SK-N-SH (cell line): Measurements from ENCODE around the gene PRKN. TPM values are rescaled to one million over a fixed set of nuclear protein-coding genes. Genes with fewer than 3 reads are reported as not detected.

Experiments used
- CTCF ChIA-PET: fragments of 300-600, 350-600 bp; formaldehyde crosslinking; extraction: SDS; loops from one replicate; lab custom pipeline; 2021; lab: Yijun Ruan, JAX
- POLR2A ChIA-PET: fragments of 350-600 bp; sonication (Branson Sonifier 250); formaldehyde crosslinking; extraction: SDS; loops from one replicate; lab custom pipeline; 2020; ENCODE audit warnings: antibody characterized with exemption, inconsistent platforms; lab: Yijun Ruan, JAX
- DNase-seq: peaks from one replicate; pipeline ENCODE4 v3.0.0; 2012
- H2AFZ ChIP-seq: fragments of 200-600 bp; sonication (generic); 2 replicates; pipeline ENCODE4 v1.8.1; 2016; ENCODE audit warnings: antibody characterized with exemption, mild to moderate bottlenecking, low read depth
- H3F3A ChIP-seq: fragments of 200-600 bp; sonication (generic); replicated peaks from 2 replicates; pipeline ENCODE3; 2016; ENCODE audit warnings: antibody characterized with exemption, mild to moderate bottlenecking; ENCODE audit not compliant: insufficient read depth
- H3K27ac ChIP-seq, 2 experiments: fragments of 200-500 bp in 1 of 2; fragments of 200-600 bp in 1 of 2; sonication (Bioruptor generic) in 1 of 2; sonication (generic), shearing (Covaris generic) in 1 of 2; 2 replicates each; pipeline versions ENCODE4 v1.5.1 to v1.6.1; 2014 to 2016; ENCODE audit warnings: low read depth in 2 of 2, inconsistent platforms in 1 of 2, low read length in 1 of 2, mild to moderate bottlenecking in 1 of 2, mixed read lengths in 1 of 2
- H3K27me3 ChIP-seq: fragments of 200-600 bp; sonication (generic), shearing (Covaris generic); 2 replicates; pipeline ENCODE4 v1.6.1; 2016; ENCODE audit warnings: mixed run types; ENCODE audit not compliant: insufficient read depth
- H3K36me3 ChIP-seq, 2 experiments: fragments of 200-500 bp in 1 of 2; fragments of 200-600 bp in 1 of 2; sonication (Bioruptor generic) in 1 of 2; sonication (generic) in 1 of 2; replicated peaks in 1 of 2; 2 replicates each; pipeline versions ENCODE3 to v1.5.1; 2014 to 2016; ENCODE audit warnings: low read length in 1 of 2, mild to moderate bottlenecking in 1 of 2; ENCODE audit not compliant: insufficient read depth in 2 of 2, control insufficient read depth in 1 of 2
- H3K4me1 ChIP-seq, 2 experiments: fragments of 200-500 bp in 1 of 2; fragments of 200-600 bp in 1 of 2; sonication (Bioruptor generic) in 1 of 2; sonication (generic), shearing (Covaris generic) in 1 of 2; 2 replicates each; pipeline versions ENCODE4 v1.5.1 to v1.6.1; 2014 to 2016; ENCODE audit warnings: low read depth in 1 of 2, low read length in 1 of 2, mixed run types in 1 of 2; ENCODE audit not compliant: insufficient read depth in 2 of 2, control insufficient read depth in 1 of 2
- H3K4me2 ChIP-seq: fragments of 200-600 bp; sonication (generic), shearing (Covaris generic); 2 replicates; pipeline ENCODE4 v1.6.1; 2017; ENCODE audit warnings: mixed run types
- H3K4me3 ChIP-seq, 2 experiments: fragments of 200-500 bp in 1 of 2; fragments of 200-600 bp in 1 of 2; sonication (Bioruptor generic) in 1 of 2; sonication (generic), shearing (Covaris generic) in 1 of 2; 2 replicates each; pipeline versions ENCODE4 v1.5.1 to v1.8.1; 2014 to 2016; ENCODE audit warnings: low read depth in 2 of 2, inconsistent platforms in 1 of 2, low read length in 1 of 2, mild to moderate bottlenecking in 1 of 2, mixed read lengths in 1 of 2, moderate library complexity in 1 of 2
- H3K79me2 ChIP-seq: fragments of 200-600 bp; sonication (generic); 2 replicates; pipeline ENCODE4 v1.8.1; 2017; ENCODE audit warnings: mild to moderate bottlenecking; ENCODE audit not compliant: insufficient read depth
- H3K9ac ChIP-seq: fragments of 200-600 bp; sonication (generic); 2 replicates; pipeline ENCODE4 v1.6.1; 2017; ENCODE audit warnings: mixed run types
- H3K9me2 ChIP-seq: fragments of 200-600 bp; sonication (generic); 2 replicates; pipeline ENCODE4 v1.6.1; 2017; ENCODE audit warnings: mixed run types
- H3K9me3 ChIP-seq: fragments of 200-600 bp; sonication (generic); 2 replicates; pipeline ENCODE4 v1.6.1; 2017; ENCODE audit warnings: mixed run types, mild to moderate bottlenecking, moderate library complexity
- H4K20me1 ChIP-seq: fragments of 200-600 bp; sonication (generic); 2 replicates; pipeline ENCODE4 v1.6.1; 2017; ENCODE audit warnings: mild to moderate bottlenecking, mixed run types; ENCODE audit not compliant: insufficient read depth
- CTCF ChIP-seq: fragments of 200-600 bp; sonication (generic); IDR thresholded peaks from 2 replicates; pipeline ENCODE4 v1.6.1; 2017; ENCODE audit warnings: antibody characterized with exemption, mild to moderate bottlenecking, moderate library complexity
- ELF1 ChIP-seq: IDR thresholded peaks from 2 replicates; pipeline ENCODE4 v1.4.0; 2012
- EP300 ChIP-seq, 2 experiments: IDR thresholded peaks; 2 replicates each; pipeline versions ENCODE4 v1.4.0 to v1.6.1; 2012; ENCODE audit warnings: borderline replicate concordance in 1 of 2, low read depth in 1 of 2, low read length in 1 of 2
- FOSL2 ChIP-seq: IDR thresholded peaks from 2 replicates; pipeline ENCODE4 v1.4.0; 2012; ENCODE audit warnings: low read depth, mild to moderate bottlenecking, moderate library complexity, borderline replicate concordance
- FOXJ3 ChIP-seq: sonication (generic); formaldehyde crosslinking; IDR thresholded peaks from 2 replicates; pipeline ENCODE4 v1.5.1; 2020; ENCODE audit warnings: mild to moderate bottlenecking, missing genetic modification reagents
- IRF3 ChIP-seq: fragments of 150-350 bp; IDR thresholded peaks from 2 replicates; pipeline ENCODE4 v1.6.1; 2016; ENCODE audit warnings: mild to moderate bottlenecking, low read depth, low read length
- JUND ChIP-seq: IDR thresholded peaks from 2 replicates; pipeline ENCODE4 v1.4.0; 2012
- MAX ChIP-seq: IDR thresholded peaks from 2 replicates; pipeline ENCODE4 v1.4.0; 2012; ENCODE audit warnings: low read depth
- MEF2A ChIP-seq: IDR thresholded peaks from 2 replicates; pipeline ENCODE4 v1.4.0; 2012; ENCODE audit warnings: low read depth, borderline replicate concordance
- NRF1 ChIP-seq: IDR thresholded peaks from 2 replicates; pipeline ENCODE4 v1.6.1; 2012; ENCODE audit warnings: low read depth, mild to moderate bottlenecking, low read length
- PBX3 ChIP-seq: IDR thresholded peaks from 2 replicates; pipeline ENCODE4; 2012
- POLR2AphosphoS5 ChIP-seq: IDR thresholded peaks from 2 replicates; pipeline ENCODE4 v1.6.1; 2012; ENCODE audit warnings: low read depth, low read length
- RAD21 ChIP-seq: IDR thresholded peaks from 2 replicates; pipeline ENCODE4 v1.6.1; 2012; ENCODE audit warnings: mild to moderate bottlenecking, low read length
- RCOR1 ChIP-seq: fragments of 150-350 bp; IDR thresholded peaks from 2 replicates; pipeline ENCODE4 v1.6.1; 2017; ENCODE audit warnings: antibody characterized with exemption, low read length
- REST ChIP-seq: IDR thresholded peaks from 2 replicates; pipeline ENCODE4 v1.6.1; 2012; ENCODE audit warnings: mild to moderate bottlenecking, low read depth, low read length, moderate library complexity
- RFX5 ChIP-seq: IDR thresholded peaks from 2 replicates; pipeline ENCODE4 v1.6.1; 2012; ENCODE audit warnings: mild to moderate bottlenecking, improper control_type of control experiment, low read length
- RXRA ChIP-seq: IDR thresholded peaks from 2 replicates; pipeline ENCODE4 v1.4.0; 2012; ENCODE audit warnings: low read depth, mild to moderate bottlenecking, borderline replicate concordance
- SIN3A ChIP-seq: IDR thresholded peaks from 2 replicates; pipeline ENCODE4 v1.6.1; 2012; ENCODE audit warnings: low read depth, mild to moderate bottlenecking, low read length, moderate library complexity, borderline replicate concordance
- TCF12 ChIP-seq: IDR thresholded peaks from 2 replicates; pipeline ENCODE4 v1.4.0; 2012
- USF1 ChIP-seq: IDR thresholded peaks from 2 replicates; pipeline ENCODE4 v1.4.0; 2012; ENCODE audit warnings: low read depth, borderline replicate concordance
- WGBS: methylation state at CpG from one replicate; pipeline ENCODE4 v1.1.6; 2017; ENCODE audit warnings: low lambda C conversion rate; 5-methylcytosine and 5-hydroxymethylcytosine counted together
- polyA plus RNA-seq, 3 experiments: library from polyadenylated mRNA; depleted of rRNA; stranded (reverse); fragments of >200 nt; gene quantifications; 2 replicates each; pipeline ENCODE4 v1.2.3, GENCODE V29; 2012

The PRKN gene
- polyA plus RNA-seq, 1 of the 3 experiments (the other 2 are of a cell fraction) = 0.76 TPM

- no peaks in the 10 kb centered on the region for H3K27me3 ChIP-seq
- no peak overlapping the region for H2AFZ ChIP-seq
- H4K20me1 ChIP-seq = no peaks in the 10 kb centered on the region
- no peaks in the 10 kb centered on the region for H3K4me1 ChIP-seq
- no peak overlapping the region for H3K9ac ChIP-seq
- H3K4me3 ChIP-seq = no peak overlapping the region
- H3K79me2 ChIP-seq = no peaks in the 10 kb centered on the region
- no peak overlapping the region for H3K4me2 ChIP-seq
- CTCF ChIA-PET = interaction anchor here (1.5 kb wide), 1 partner anchor 17 kb away, joined by 3 read pairs; no protein-coding TSS in a partner anchor
- WGBS = 39% methylated on average over 5 of the region's 5 CpGs
- H3K36me3 ChIP-seq = no peaks in the 10 kb centered on the region
- DNase-seq = no peak
- no peaks in the 10 kb centered on the region for H3K9me3 ChIP-seq
- H3F3A ChIP-seq = no peaks in the 10 kb centered on the region
- no peak overlapping the region for H3K27ac ChIP-seq
- TF ChIP-seq REST (no peak), RCOR1 (no peak), NRF1 (no peak), MAX (no peak), JUND (no peak), RFX5 (no peak), ELF1 (no peak), TCF12 (no peak), USF1 (no peak), MEF2A (no peak)
- POLR2A ChIA-PET = no interaction called here
- H3K9me2 ChIP-seq = no peaks in the 10 kb centered on the region
Measured at GRCh38 chr6:162203287-162203686, 524.3 kb downstream of the PRKN start.

- CTCF ChIA-PET = no interaction called here
- TF ChIP-seq FOSL2 (no peak), RAD21 (no peak), IRF3 (no peak), EP300 (IDR thresholded peaks at IDR 0.05; ENCODE audit: borderline replicate concordance in 1 of 2, low read depth in 1 of 2, low read length in 1 of 2) (no peak), SIN3A (no peak), FOXJ3 (CRISPR knock-in tag) (no peak), POLR2AphosphoS5 (no peak), MEF2A (no peak), CTCF (no peak), RXRA (no peak), PBX3 (no peak), JUND (no peak)
Measured at GRCh38 chr6:162200945-162201690, 526.4 kb downstream of the PRKN start.

More at GRCh38 chr6:162200945-162201690, 526.4 kb downstream of the PRKN start:
- no peak overlapping the region for H3K4me3 ChIP-seq
- no peaks in the 10 kb centered on the region for H3K9me3 ChIP-seq
- no peaks in the 10 kb centered on the region for H3K79me2 ChIP-seq
- no peaks in the 10 kb centered on the region for H3K27me3 ChIP-seq
- no peak overlapping the region for H2AFZ ChIP-seq
- H3K9ac ChIP-seq = no peak overlapping the region
- no peak overlapping the region for H3K4me2 ChIP-seq
- H3K27ac ChIP-seq = no peak overlapping the region
- H4K20me1 ChIP-seq = no peaks in the 10 kb centered on the region
- POLR2A ChIA-PET = no interaction called here
- no peak for DNase-seq
- H3F3A ChIP-seq = no peaks in the 10 kb centered on the region
- 63% methylated on average over 9 of the region's 9 CpGs for whole genome bisulfite sequencing
- no peaks in the 10 kb centered on the region for H3K9me2 ChIP-seq
- no peaks in the 10 kb centered on the region for H3K4me1 ChIP-seq
- H3K36me3 ChIP-seq = no peaks in the 10 kb centered on the region
